GM19099 (cell line): ENCODE results near the gene DHRS2.

Experiments used
- POLR2A ChIP-seq: IDR thresholded peaks from 3 replicates; pipeline ENCODE4 v1.6.1; 2011; ENCODE audit warnings: low read depth; ENCODE audit not compliant: insufficient read length; ENCODE audit errors: extremely low read depth

Gene DHRS2

DNA sequence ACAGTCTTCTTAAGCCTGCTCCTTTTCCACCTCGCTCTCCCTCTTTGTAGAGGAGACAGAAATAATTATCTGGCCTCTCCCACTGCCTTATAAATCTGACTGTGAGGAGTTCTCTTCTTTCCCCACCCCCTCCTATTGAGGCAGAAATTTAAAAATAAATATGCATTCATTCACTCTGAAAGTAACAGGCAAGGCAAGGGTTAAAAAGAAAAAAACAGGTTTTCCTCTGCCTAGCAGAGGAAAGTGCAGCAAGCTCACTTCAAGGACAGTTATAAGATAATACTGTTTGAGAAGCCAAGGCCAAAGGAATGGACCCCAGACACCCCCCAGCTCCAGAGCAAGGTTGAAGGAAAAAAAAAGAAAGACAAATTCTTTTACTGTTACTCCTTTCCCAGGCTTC lies 56.3 kb downstream of the DHRS2 start:
- no peak for TF ChIP-seq POLR2A

DNA sequence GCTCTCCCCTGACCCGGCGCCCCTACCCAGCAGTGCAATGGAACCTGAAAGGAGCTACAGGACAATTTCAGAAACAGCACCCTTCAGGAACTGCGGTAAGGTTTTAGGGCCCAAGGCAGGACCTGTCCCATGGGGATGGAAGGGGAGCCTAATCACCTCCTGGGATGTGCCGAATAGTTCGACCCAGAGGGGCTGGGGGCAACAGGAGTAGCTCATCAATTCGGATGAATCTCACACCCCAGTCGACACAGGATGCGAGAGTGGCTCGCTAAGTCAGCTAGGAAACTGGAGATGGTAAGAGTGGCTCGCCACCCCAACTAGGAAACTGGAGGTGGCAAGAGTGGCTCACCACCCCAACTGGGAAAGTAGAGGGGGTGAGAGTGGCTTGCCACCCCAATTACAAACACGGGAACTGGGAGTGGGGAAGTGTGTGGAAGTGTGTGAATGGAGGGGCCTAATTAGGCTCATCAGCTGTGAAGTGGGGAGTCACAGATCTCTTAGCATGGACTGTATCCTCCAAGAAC lies 57.1 kb downstream of the DHRS2 start:
- no peak for TF ChIP-seq POLR2A

DNA sequence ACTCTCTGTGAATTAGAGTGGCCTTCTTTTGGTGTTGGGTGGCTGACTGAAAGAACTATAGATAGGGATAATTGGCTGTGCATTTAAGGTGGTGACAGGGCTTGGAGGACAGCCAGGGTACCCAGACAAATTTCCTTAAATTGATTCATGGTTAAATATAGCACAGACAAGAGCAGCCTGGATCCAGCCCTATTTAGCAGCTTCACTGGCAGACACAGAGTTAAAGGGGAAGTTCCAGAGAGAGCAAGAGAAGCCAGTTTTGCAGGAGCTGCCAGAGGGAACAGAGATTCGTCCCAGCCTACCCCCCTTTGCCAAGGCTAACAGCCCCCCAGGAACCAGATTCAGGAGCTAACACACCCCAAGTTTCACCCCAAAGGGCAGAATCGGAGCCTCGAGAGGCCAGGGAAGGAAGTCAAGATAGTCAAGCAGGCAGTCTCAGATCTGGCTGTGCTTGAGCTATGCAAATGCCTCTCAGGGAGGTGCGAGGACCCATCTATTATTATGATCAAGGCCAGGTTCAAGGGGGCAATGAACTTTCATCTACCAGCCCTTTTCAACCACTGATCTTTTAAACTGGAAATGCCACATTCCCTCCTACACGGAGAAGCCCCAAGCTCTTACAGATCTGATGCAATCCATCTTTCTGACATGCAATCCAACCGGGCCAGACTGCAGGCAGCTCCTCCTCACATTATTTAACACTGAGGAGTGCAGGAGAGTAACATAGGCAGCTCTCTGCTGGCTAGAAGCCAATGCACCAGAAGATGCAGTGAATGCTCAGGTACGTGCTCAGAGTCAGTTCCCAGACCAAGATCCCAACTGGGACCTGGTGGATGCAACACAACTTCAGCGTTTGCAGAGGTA lies 58.2 kb downstream of the DHRS2 start:
- TF ChIP-seq POLR2A, result no peak
